ENCODE results near the gene RNF181. TPM values are rescaled to one million over a fixed set of nuclear protein-coding genes. Genes with fewer than 3 reads are reported as not detected.

Gene RNF181
- total RNA-seq, 1 donor from 2014 or later: 85.7 TPM

GRCh38 chr2:85642725-85643124 lies 47.2 kb downstream of the RNF181 start:
- no peaks in the 10 kb centered on the region for H3K27me3 Mint-ChIP-seq
- TF ChIP-seq CTCF (IDR thresholded peaks at IDR 0.05; ENCODE audit: unreplicated experiment): no peak
- peaks cover 25% of the 10 kb centered on the region for H3K36me3 Mint-ChIP-seq (ENCODE audit: insufficient read depth)
- H3K4me1 Mint-ChIP-seq (ENCODE audit: low read depth): no peaks in the 10 kb centered on the region
- H3K4me3 Mint-ChIP-seq (ENCODE audit: low read depth): no peak overlapping the region
- H3K27ac Mint-ChIP-seq: no peak overlapping the region
- DNase-seq (ENCODE audit: low spot score, unreplicated experiment): no peak
- H3K9me3 Mint-ChIP-seq (ENCODE audit: low read depth): no peaks in the 10 kb centered on the region

- H3K4me1 Mint-ChIP-seq (ENCODE audit: low read depth): no peaks in the 10 kb centered on the region
- no peaks in the 10 kb centered on the region for H3K27me3 Mint-ChIP-seq
- no peak for DNase-seq (ENCODE audit: low spot score, unreplicated experiment)
- peaks cover 29% of the 10 kb centered on the region for H3K36me3 Mint-ChIP-seq (ENCODE audit: insufficient read depth)
- no peaks in the 10 kb centered on the region for H3K9me3 Mint-ChIP-seq (ENCODE audit: low read depth)
- H3K27ac Mint-ChIP-seq: no peak overlapping the region
- no peak for TF ChIP-seq CTCF (IDR thresholded peaks at IDR 0.05; ENCODE audit: unreplicated experiment)
- H3K4me3 Mint-ChIP-seq (ENCODE audit: low read depth): no peak overlapping the region
These were observed 49.4 kb downstream of the RNF181 start for GRCh38 chr2:85644909-85645308.

- no peak for TF ChIP-seq CTCF (IDR thresholded peaks at IDR 0.05; ENCODE audit: unreplicated experiment)
- H3K9me3 Mint-ChIP-seq (ENCODE audit: low read depth): no peaks in the 10 kb centered on the region
- no peak overlapping the region for H3K4me3 Mint-ChIP-seq (ENCODE audit: low read depth)
- no peak overlapping the region for H3K27ac Mint-ChIP-seq
- H3K27me3 Mint-ChIP-seq: no peaks in the 10 kb centered on the region
- H3K36me3 Mint-ChIP-seq (ENCODE audit: insufficient read depth): peaks cover 26% of the 10 kb centered on the region
- no peaks in the 10 kb centered on the region for H3K4me1 Mint-ChIP-seq (ENCODE audit: low read depth)
- DNase-seq (ENCODE audit: low spot score, unreplicated experiment): no peak
These were observed 50.6 kb downstream of the RNF181 start for GRCh38 chr2:85646166-85646565.

Other genes starting within 250 kb of the RNF181 start
- gene RETSAT, start 241.2 kb upstream of the RNF181 start, total RNA-seq: 22.8 and 23.1 TPM in 2 replicates
- gene ELMOD3, start 241.0 kb upstream of the RNF181 start, total RNA-seq: 23.3 and 25.6 TPM in 2 replicates
- gene CAPG, start 185.4 kb upstream of the RNF181 start, total RNA-seq: 56.1 and 56.5 TPM in 2 replicates
- 0.29 and 0.71 TPM in 2 replicates for gene SH2D6, start 177.0 kb upstream of the RNF181 start, total RNA-seq
- 281 and 304 TPM in 2 replicates for gene MAT2A, start 56.6 kb upstream of the RNF181 start, total RNA-seq
- 69.2 TPM in 2 replicates for gene GGCX, start 34.3 kb upstream of the RNF181 start, total RNA-seq
- gene VAMP8, start 18.2 kb upstream of the RNF181 start, total RNA-seq: 71.3 and 76.0 TPM in 2 replicates
- 4.2 TPM in 2 replicates for gene VAMP5, start 11.3 kb upstream of the RNF181 start, total RNA-seq
- 24.9 and 26.0 TPM in 2 replicates for gene TMEM150A, start 7.0 kb downstream of the RNF181 start, total RNA-seq
- 67.1 and 71.0 TPM in 2 replicates for gene C2orf68, start 16.3 kb downstream of the RNF181 start, total RNA-seq
- 58.1 and 59.7 TPM in 2 replicates for gene USP39, start 20.4 kb downstream of the RNF181 start, total RNA-seq
- not detected in 2 replicates for gene SFTPB, start 72.5 kb downstream of the RNF181 start, total RNA-seq
- not detected in 2 replicates for gene GNLY, start 98.6 kb downstream of the RNF181 start, total RNA-seq
- 1.3 and 1.7 TPM in 2 replicates for gene ATOH8, start 158.2 kb downstream of the RNF181 start, total RNA-seq

All from progenitor cell of endocrine pancreas (in vitro differentiated cells).